ENCODE results near the gene SPIRE1. TPM values are rescaled to one million over a fixed set of nuclear protein-coding genes. Genes with fewer than 3 reads are reported as not detected.

Gene SPIRE1
- total RNA-seq, 2 experiments from 2014 or later, result 2.8 to 4.4 TPM

DNA sequence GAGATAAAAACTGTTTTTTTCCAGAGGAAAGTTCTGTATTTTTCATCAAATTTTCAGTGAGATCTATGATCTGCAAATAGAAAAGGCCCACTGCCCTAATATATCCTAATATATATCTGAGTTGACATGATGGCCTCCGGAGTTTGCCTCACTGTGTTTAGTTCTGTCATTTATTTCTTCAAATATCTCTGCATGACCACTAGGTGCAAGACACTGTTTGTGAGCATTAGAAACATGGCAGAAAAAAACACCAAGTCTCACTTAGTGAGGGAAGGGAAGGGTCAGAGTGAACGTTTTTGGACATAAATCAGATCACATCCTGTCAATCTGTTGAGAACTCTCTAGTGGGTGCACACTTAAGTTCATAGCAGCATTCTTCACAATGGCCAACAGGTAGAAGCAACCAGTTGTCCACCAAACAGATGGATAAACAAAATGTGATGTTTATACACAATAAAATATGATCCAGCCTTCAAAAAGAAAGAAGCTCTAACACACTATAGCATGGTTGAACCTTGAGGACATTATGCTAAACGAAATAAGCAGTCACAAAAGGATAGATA, 53.4 kb downstream of the SPIRE1 start:
- TF ChIP-seq, protein P1, sequence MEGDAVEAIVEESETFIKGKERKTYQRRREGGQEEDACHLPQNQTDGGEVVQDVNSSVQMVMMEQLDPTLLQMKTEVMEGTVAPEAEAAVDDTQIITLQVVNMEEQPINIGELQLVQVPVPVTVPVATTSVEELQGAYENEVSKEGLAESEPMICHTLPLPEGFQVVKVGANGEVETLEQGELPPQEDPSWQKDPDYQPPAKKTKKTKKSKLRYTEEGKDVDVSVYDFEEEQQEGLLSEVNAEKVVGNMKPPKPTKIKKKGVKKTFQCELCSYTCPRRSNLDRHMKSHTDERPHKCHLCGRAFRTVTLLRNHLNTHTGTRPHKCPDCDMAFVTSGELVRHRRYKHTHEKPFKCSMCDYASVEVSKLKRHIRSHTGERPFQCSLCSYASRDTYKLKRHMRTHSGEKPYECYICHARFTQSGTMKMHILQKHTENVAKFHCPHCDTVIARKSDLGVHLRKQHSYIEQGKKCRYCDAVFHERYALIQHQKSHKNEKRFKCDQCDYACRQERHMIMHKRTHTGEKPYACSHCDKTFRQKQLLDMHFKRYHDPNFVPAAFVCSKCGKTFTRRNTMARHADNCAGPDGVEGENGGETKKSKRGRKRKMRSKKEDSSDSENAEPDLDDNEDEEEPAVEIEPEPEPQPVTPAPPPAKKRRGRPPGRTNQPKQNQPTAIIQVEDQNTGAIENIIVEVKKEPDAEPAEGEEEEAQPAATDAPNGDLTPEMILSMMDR (IDR thresholded peaks at IDR 0.05), result no peak
- POLR2A ChIA-PET, result no interaction called here
- no peaks in the 10 kb centered on the region for H3K9me3 Mint-ChIP-seq
- ATAC-seq (no peak), DNase-seq (no peak)
- no peaks in the 10 kb centered on the region for H3K27me3 Mint-ChIP-seq
- CTCF ChIA-PET, result interaction anchor here (0.7 kb wide), 1 partner anchor 50 kb away, joined by 3 read pairs; no protein-coding TSS in a partner anchor
- intact Hi-C loops (cut with micrococcal nuclease), result no loop called here
- no peak overlapping the region for H3K4me3 Mint-ChIP-seq
- no peaks in the 10 kb centered on the region for H3K36me3 Mint-ChIP-seq (ENCODE audit: low read depth)
- H3K4me1 Mint-ChIP-seq (ENCODE audit: low read depth), result peaks cover 2% of the 10 kb centered on the region
- no peak overlapping the region for H3K27ac Mint-ChIP-seq

DNA sequence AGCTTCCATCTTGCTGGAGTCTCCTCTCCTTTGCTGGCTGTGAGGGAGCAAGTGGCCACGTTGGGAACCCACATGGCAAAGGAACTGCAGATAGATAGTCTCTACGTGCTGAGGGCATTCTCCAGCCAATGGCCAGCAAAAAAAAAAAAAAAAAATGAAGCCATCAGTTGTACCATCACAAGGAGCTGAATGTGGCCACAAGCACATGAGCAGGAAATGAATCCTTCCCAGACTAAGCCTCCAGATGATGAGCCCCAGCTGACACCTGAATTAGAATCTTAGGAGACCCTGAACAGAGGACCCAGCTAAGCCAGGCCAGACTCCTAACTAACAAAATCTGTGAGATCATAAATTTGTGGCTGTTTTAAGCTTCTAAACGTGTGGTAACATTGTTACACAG, 57.9 kb downstream of the SPIRE1 start:
- Mint-ChIP-seq H3K27ac (no peak overlapping the region), H3K4me1 (ENCODE audit: low read depth) (peaks cover 23% of the 10 kb centered on the region), H3K27me3 (no peaks in the 10 kb centered on the region), H3K36me3 (ENCODE audit: low read depth) (no peaks in the 10 kb centered on the region), H3K9me3 (no peaks in the 10 kb centered on the region), H3K4me3 (no peak overlapping the region)
- TF ChIP-seq, protein P1 (IDR thresholded peaks at IDR 0.05), result no peak
- intact Hi-C loops (cut with micrococcal nuclease), result no loop called here
- no peak for ATAC-seq
- POLR2A ChIA-PET, result interaction anchor here (0.6 kb wide), 1 partner anchor 376 kb away, joined by 3 read pairs; no protein-coding TSS in a partner anchor
- CTCF ChIA-PET, result interaction anchor here (0.6 to 1.1 kb wide), 2 partner anchors 59 to 201 kb away, joined by 3 to 4 read pairs; no protein-coding TSS in a partner anchor
- no peak for DNase-seq

DNA sequence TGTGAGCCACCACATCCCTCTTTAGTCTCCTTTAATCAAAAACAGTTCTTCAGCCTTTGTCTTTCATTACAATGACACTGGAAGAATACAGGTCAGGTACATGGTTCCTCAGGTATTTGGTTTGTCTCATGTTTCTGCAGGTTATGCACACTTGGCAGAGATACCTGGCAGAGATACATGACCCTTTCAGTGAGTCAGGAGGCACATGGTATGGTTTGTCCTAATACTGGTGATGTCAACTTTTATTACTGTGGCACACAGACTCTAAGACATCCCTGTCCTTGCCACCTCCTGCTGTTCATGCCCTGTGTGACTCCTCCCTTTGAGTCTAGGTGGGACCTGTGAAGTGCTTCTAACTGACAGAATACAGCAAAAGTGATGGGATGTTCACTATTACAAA, 58.4 kb downstream of the SPIRE1 start:
- peaks cover 23% of the 10 kb centered on the region for H3K4me1 Mint-ChIP-seq (ENCODE audit: low read depth)
- no peaks in the 10 kb centered on the region for H3K27me3 Mint-ChIP-seq
- TF ChIP-seq, protein P1 (IDR thresholded peaks at IDR 0.05), result no peak
- H3K4me3 Mint-ChIP-seq, result no peak overlapping the region
- no peak for ATAC-seq
- no peak overlapping the region for H3K27ac Mint-ChIP-seq
- ChIA-PET CTCF (interaction anchor here (1.1 kb wide), 1 partner anchor 60 kb away, joined by 4 read pairs; no protein-coding TSS in a partner anchor), POLR2A (no interaction called here)
- no peaks in the 10 kb centered on the region for H3K36me3 Mint-ChIP-seq (ENCODE audit: low read depth)
- intact Hi-C loops (cut with micrococcal nuclease), result no loop called here
- H3K9me3 Mint-ChIP-seq, result no peaks in the 10 kb centered on the region
- DNase-seq, result no peak

DNA sequence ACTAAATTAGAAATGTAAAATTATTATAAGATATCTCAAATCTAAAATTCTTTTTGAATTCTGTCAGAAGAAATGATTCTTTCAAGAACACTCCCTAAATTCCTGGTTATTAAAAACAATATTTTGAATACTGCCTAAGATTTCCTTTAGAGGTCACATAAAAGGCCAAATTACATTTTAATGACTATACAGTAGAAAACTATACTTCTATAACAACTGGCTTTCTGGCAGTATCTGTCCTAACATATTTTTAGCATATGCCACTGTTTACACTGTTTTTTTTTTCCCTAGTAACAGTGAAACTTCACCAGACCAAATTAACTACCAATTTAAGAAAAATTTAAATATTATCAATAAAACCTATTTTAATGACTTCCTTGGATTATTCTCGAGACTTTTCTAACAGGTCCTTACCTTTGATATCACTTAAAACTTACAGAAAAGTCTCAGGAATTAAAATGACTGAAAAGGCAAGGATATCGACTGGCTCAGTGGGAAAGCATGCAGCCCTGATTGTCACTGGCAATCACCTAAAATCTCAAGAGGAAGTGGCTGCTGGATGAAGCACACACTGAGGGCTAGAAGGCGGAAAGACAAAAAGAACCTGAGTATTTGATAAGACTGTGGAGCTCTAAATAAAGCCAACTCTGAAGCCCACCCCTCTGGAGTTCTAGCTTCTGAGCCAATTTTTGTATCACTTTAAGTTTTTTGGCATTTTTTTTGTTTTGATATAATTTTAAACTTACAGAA, 59.6 kb downstream of the SPIRE1 start:
- CTCF ChIA-PET, result interaction anchor here (1.4 kb wide), 1 partner anchor 20 kb away, joined by 3 read pairs; no protein-coding TSS in a partner anchor
- Mint-ChIP-seq H3K27ac (no peak overlapping the region), H3K9me3 (no peaks in the 10 kb centered on the region), H3K27me3 (no peaks in the 10 kb centered on the region), H3K4me3 (no peak overlapping the region), H3K4me1 (ENCODE audit: low read depth) (peaks cover 23% of the 10 kb centered on the region), H3K36me3 (ENCODE audit: low read depth) (no peaks in the 10 kb centered on the region)
- DNase-seq (no peak), ATAC-seq (no peak)
- TF ChIP-seq, protein P1 (IDR thresholded peaks at IDR 0.05), result no peak
- POLR2A ChIA-PET, result no interaction called here
- intact Hi-C loops (cut with micrococcal nuclease), result no loop called here

DNA sequence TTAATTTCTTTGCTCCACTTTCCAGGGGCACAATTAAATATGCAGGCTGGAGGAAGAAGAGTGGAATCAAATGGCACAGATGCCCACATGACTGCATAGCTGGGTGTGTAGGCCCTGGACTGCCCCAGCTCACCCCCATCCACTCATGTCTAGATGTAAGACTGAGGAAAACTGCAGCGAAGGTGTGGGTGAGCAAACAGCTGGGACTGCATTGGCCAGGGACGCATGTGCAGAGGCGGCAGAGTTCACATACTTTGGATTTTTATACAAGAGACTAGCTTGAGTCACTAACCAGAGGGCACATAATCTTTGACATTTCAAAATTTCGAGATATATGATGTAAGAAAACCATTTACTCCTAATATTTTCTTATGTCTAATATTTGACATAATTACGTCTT, 60.1 kb downstream of the SPIRE1 start:
- intact Hi-C loops (cut with micrococcal nuclease), result no loop called here
- POLR2A ChIA-PET, result interaction anchor here (1.1 kb wide), 1 partner anchor 9 kb away, joined by 3 read pairs; no protein-coding TSS in a partner anchor
- DNase-seq, result no peak
- H3K9me3 Mint-ChIP-seq, result no peaks in the 10 kb centered on the region
- H3K4me3 Mint-ChIP-seq, result no peak overlapping the region
- H3K4me1 Mint-ChIP-seq (ENCODE audit: low read depth), result peaks cover 23% of the 10 kb centered on the region
- ATAC-seq, result no peak
- no peak overlapping the region for H3K27ac Mint-ChIP-seq
- no peaks in the 10 kb centered on the region for H3K36me3 Mint-ChIP-seq (ENCODE audit: low read depth)
- CTCF ChIA-PET, result interaction anchor here (0.7 to 1.4 kb wide), 2 partner anchors 20 to 207 kb away, joined by 3 read pairs; no protein-coding TSS in a partner anchor
- H3K27me3 Mint-ChIP-seq, result no peaks in the 10 kb centered on the region
- TF ChIP-seq, protein P1 (IDR thresholded peaks at IDR 0.05), result no peak
